Measurements from ENCODE around the gene TXNIP.

DNA sequence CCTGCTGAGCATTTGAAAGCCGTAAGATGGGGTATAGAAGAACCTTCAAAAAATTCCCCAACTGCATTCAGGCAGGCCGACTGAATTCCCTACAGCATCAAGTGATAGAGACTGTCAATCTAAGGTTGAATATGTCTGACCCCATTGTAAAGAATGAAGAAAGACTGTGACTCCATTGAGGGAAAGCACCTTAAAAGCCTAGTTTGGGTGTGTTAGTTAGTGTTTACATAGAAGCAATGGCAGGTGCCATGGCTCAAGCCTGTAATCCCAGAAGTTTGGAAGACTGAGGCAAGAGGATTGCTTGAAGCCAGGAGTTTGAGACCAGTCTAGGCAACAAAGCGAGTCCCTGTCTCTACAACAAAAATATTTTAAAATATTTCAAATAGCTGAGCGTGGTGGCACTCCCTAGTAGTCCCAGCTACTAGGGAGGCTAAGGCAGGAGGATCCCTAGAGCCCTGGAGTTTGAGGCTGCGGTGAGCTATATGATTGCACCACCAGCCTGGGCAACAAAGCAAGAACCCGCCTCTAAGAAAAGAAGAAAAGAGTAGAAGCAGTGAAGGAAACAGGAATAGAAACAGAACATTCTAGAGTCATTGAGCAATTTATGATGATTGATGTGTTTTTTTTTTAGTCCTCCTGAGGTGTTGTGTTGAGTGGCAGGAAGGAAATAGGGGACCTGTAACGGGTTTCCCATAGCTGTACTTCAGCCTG lies 16.5 kb downstream of the TXNIP start:
- TF ChIP-seq, protein P1, sequence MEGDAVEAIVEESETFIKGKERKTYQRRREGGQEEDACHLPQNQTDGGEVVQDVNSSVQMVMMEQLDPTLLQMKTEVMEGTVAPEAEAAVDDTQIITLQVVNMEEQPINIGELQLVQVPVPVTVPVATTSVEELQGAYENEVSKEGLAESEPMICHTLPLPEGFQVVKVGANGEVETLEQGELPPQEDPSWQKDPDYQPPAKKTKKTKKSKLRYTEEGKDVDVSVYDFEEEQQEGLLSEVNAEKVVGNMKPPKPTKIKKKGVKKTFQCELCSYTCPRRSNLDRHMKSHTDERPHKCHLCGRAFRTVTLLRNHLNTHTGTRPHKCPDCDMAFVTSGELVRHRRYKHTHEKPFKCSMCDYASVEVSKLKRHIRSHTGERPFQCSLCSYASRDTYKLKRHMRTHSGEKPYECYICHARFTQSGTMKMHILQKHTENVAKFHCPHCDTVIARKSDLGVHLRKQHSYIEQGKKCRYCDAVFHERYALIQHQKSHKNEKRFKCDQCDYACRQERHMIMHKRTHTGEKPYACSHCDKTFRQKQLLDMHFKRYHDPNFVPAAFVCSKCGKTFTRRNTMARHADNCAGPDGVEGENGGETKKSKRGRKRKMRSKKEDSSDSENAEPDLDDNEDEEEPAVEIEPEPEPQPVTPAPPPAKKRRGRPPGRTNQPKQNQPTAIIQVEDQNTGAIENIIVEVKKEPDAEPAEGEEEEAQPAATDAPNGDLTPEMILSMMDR (IDR thresholded peaks at IDR 0.05) = no peak
- TF ChIP-seq POLR2A (IDR thresholded peaks at IDR 0.05) = peak in 1 of 2 donors; percentile 41
